HCT116 (cell line): ENCODE results near the gene AOAH. TPM values are rescaled to one million over a fixed set of nuclear protein-coding genes. Genes with fewer than 3 reads are reported as not detected.

Source experiments
- ATAC-seq: fragments of 200-7000 bp; cut with Tn5 transposase; 2 replicates; pipeline ENCODE4 v1.9.1; 2020; ENCODE audit warnings: mild to moderate bottlenecking, moderate library complexity
- BruUV-seq: library from RNA; stranded (reverse); fragments of 400-500 nt; replicated peaks from 2 replicates; lab custom pipeline; 2021; lab: Mats Ljungman, UMichigan
- CTCF ChIA-PET: fragments of 300-600 bp; sonication (Branson Sonifier 250); formaldehyde crosslinking; loops from one replicate; lab custom pipeline; 2021; ENCODE audit warnings: antibody characterized with exemption; lab: Charles Lee
- POLR2A ChIA-PET: fragments of 300-600, 350-600 bp; sonication (Branson Sonifier 250); formaldehyde crosslinking; loops from one replicate; lab custom pipeline; 2021; ENCODE audit warnings: antibody characterized with exemption; lab: Charles Lee
- RAD21 ChIA-PET, 2 experiments: fragments of 300-600 bp; sonication (Branson Sonifier 250); formaldehyde crosslinking; loops; one replicate each; lab custom pipeline; 2023; ENCODE audit warnings: low total read pairs in 2 of 2; ENCODE audit not compliant: uncharacterized antibody in 2 of 2, unreplicated experiment in 2 of 2, low non-redundant PET in 1 of 2; lab: Charles Lee
- DNase-seq: peaks from one replicate; pipeline ENCODE4 v3.0.0-alpha.2; 2010; ENCODE audit warnings: low read depth, low spot score
- H2AFZ ChIP-seq: fragments of 200-600 bp; shearing (Covaris generic), sonication (generic); 2 replicates; pipeline ENCODE4 v1.6.1; 2017; ENCODE audit warnings: low read depth, mixed run types, mixed read lengths, antibody characterized with exemption, low read length; ENCODE audit not compliant: poor library complexity, severe bottlenecking
- H3K27ac ChIP-seq: 2 replicates; pipeline ENCODE4 v1.5.1; 2012; ENCODE audit warnings: low read depth, low read length
- H3K27me3 ChIP-seq: fragments of 200-600 bp; sonication (generic); 2 replicates; pipeline ENCODE4 v1.6.1; 2016; ENCODE audit warnings: mixed run types, low read length, mixed read lengths; ENCODE audit not compliant: insufficient read depth
- H3K36me3 ChIP-seq, 2 experiments: fragments of 200-500 bp in 1 of 2; fragments of 200-600 bp in 1 of 2; sonication (Bioruptor generic) in 1 of 2; sonication (generic) in 1 of 2; 2 replicates each; pipeline versions ENCODE4 v1.5.1 to v1.6.1; 2014 to 2016; ENCODE audit warnings: low read length in 2 of 2, inconsistent platforms in 1 of 2, mixed read lengths in 1 of 2, mixed run types in 1 of 2; ENCODE audit not compliant: insufficient read depth in 2 of 2, control insufficient read depth in 1 of 2
- H3K4me1 ChIP-seq, 2 experiments: fragments of 200-600 bp in 1 of 2; sonication (generic) in 1 of 2; 2 replicates each; pipeline versions ENCODE4 v1.5.1 to v1.6.1; 2012 to 2017; ENCODE audit warnings: low read length in 2 of 2, inconsistent platforms in 1 of 2, mild to moderate bottlenecking in 1 of 2, mixed read lengths in 1 of 2, mixed run types in 1 of 2, moderate library complexity in 1 of 2; ENCODE audit not compliant: insufficient read depth in 2 of 2, control insufficient read depth in 1 of 2
- H3K4me2 ChIP-seq: fragments of 200-600 bp; sonication (generic); 2 replicates; pipeline ENCODE4 v1.6.1; 2017; ENCODE audit warnings: mixed run types, low read length, mixed read lengths
- H3K4me3 ChIP-seq, 2 experiments: fragments of 200-600 bp in 1 of 2; sonication (generic) in 1 of 2; replicated peaks in 1 of 2; 2 replicates each; pipeline ENCODE4 v1.5.1; 2011 to 2016; ENCODE audit warnings: low read length in 2 of 2, control low read depth in 1 of 2, low read depth in 1 of 2, mild to moderate bottlenecking in 1 of 2, mixed read lengths in 1 of 2, mixed run types in 1 of 2
- H3K79me2 ChIP-seq: fragments of 200-600 bp; sonication (generic); 2 replicates; pipeline ENCODE4 v1.6.1; 2017; ENCODE audit warnings: mild to moderate bottlenecking, mixed run types, low read length, moderate library complexity, mixed read lengths; ENCODE audit not compliant: insufficient read depth
- H3K9ac ChIP-seq: fragments of 200-600 bp; sonication (generic); 2 replicates; pipeline ENCODE4 v1.6.1; 2016; ENCODE audit warnings: low read length, mixed read lengths
- H3K9me2 ChIP-seq: fragments of 200-600 bp; sonication (generic), shearing (Covaris generic); 2 replicates; pipeline ENCODE4 v1.6.1; 2017; ENCODE audit warnings: mixed run types, mild to moderate bottlenecking, moderate library complexity; ENCODE audit not compliant: insufficient read depth
- H3K9me3 ChIP-seq, 2 experiments: fragments of 200-500 bp in 1 of 2; fragments of 200-600 bp in 1 of 2; sonication (Bioruptor generic) in 1 of 2; sonication (generic) in 1 of 2; 2 replicates each; pipeline ENCODE4 v1.6.1; 2014 to 2017; ENCODE audit warnings: low read length in 2 of 2, mixed read lengths in 2 of 2, inconsistent platforms in 1 of 2, low read depth in 1 of 2, mild to moderate bottlenecking in 1 of 2, mixed run types in 1 of 2, moderate library complexity in 1 of 2; ENCODE audit not compliant: control insufficient read depth in 1 of 2, insufficient read depth in 1 of 2
- H4K20me1 ChIP-seq: fragments of 200-600 bp; sonication (generic), shearing (Covaris generic); 2 replicates; pipeline ENCODE4 v1.6.1; 2017; ENCODE audit warnings: mixed run types, mild to moderate bottlenecking, moderate library complexity; ENCODE audit not compliant: insufficient read depth
- EGR1 ChIP-seq: IDR thresholded peaks from 2 replicates; pipeline ENCODE4 v1.6.1; 2012; ENCODE audit warnings: low read depth
- EZH2phosphoT487 ChIP-seq: fragments of 200-600 bp; IDR thresholded peaks from 2 replicates; pipeline ENCODE4 v1.6.1; 2018; ENCODE audit warnings: antibody characterized with exemption, borderline replicate concordance
- FOSL1 ChIP-seq: IDR thresholded peaks from 2 replicates; pipeline ENCODE4 v1.6.1; 2012; ENCODE audit warnings: low read depth
- JUND ChIP-seq: IDR thresholded peaks from 2 replicates; pipeline ENCODE4 v1.6.1; 2012
- SP1 ChIP-seq: IDR thresholded peaks from 2 replicates; pipeline ENCODE4 v1.6.1; 2012; ENCODE audit warnings: low read depth
- TCF7L2 ChIP-seq: IDR thresholded peaks from 2 replicates; pipeline ENCODE4 v1.7.0; 2011; ENCODE audit warnings: borderline replicate concordance, inconsistent platforms; ENCODE audit not compliant: insufficient read depth, insufficient read length; ENCODE audit errors: extremely low read depth
- ZBTB33 ChIP-seq: IDR thresholded peaks from 2 replicates; pipeline ENCODE4 v1.6.1; 2011; ENCODE audit warnings: mild to moderate bottlenecking, low read length, moderate library complexity; ENCODE audit not compliant: insufficient replicate concordance; ENCODE audit errors: extremely low read depth
- intact Hi-C: fragments of 100-400 bp; cut with micrococcal nuclease; formaldehyde crosslinking; loops from 2 replicates; pipeline ENCODE4 v1.10.0; 2022
- total RNA-seq: library from RNA; stranded (reverse); gene quantifications from one replicate; pipeline ENCODE4 v1.2.1, GENCODE V29; 2021; ENCODE audit not compliant: unreplicated experiment

AOAH gene
- total RNA-seq, 1 experiment from 2014 or later: 1.1 TPM

- H3K4me1 ChIP-seq: peaks cover 0 to 9% of the 10 kb centered on the region in 2 experiments; a peak in 2 of 4 replicates
- no peak overlapping the region for H2AFZ ChIP-seq
- H3K4me3 ChIP-seq: no peak overlapping the region
- no peak for TF ChIP-seq TCF7L2
- no peak for TF ChIP-seq ZBTB33
- H3K36me3 ChIP-seq: no peaks in the 10 kb centered on the region
- intact Hi-C loops: no loop called here
- CTCF ChIA-PET: interaction anchor here (0.6 kb wide), 1 partner anchor 19 kb away, joined by 3 read pairs; no protein-coding TSS in a partner anchor
- no TSS peak for BruUV-seq
- no peak overlapping the region for H3K4me2 ChIP-seq
- no peaks in the 10 kb centered on the region for H4K20me1 ChIP-seq
- no peaks in the 10 kb centered on the region for H3K27me3 ChIP-seq
- DNase-seq (no peak), ATAC-seq (no peak)
- no peaks in the 10 kb centered on the region for H3K9me3 ChIP-seq
- RAD21 ChIA-PET: no interaction called here
- H3K9me2 ChIP-seq: no peaks in the 10 kb centered on the region
- no peak overlapping the region for H3K27ac ChIP-seq
- H3K79me2 ChIP-seq: no peaks in the 10 kb centered on the region
- no peak overlapping the region for H3K9ac ChIP-seq
- POLR2A ChIA-PET: no interaction called here
These were observed 34.3 kb downstream of the AOAH start for GRCh38 chr7:36690041-36690440.

- POLR2A ChIA-PET: no interaction called here
- TF ChIP-seq EGR1 (no peak), EZH2phosphoT487 (no peak), SP1 (0 out of 2 replicates have a peak, but pooled peaks have one; percentile 38), JUND (peak; percentile 55), FOSL1 (peak; percentile 68)
- Histone ChIP-seq H3K9me2 (no peaks in the 10 kb centered on the region), H3K4me2 (peak overlapping the region; percentile 29), H3K36me3 (no peaks in the 10 kb centered on the region), H3K9me3 (no peaks in the 10 kb centered on the region), H3K9ac (no peak overlapping the region), H3K4me1 (peaks cover 0 to 9% of the 10 kb centered on the region in 2 experiments; a peak in 2 of 4 replicates), H3K27me3 (no peaks in the 10 kb centered on the region), H3K79me2 (no peaks in the 10 kb centered on the region), H4K20me1 (no peaks in the 10 kb centered on the region), H2AFZ (no peak overlapping the region), H3K27ac (no peak overlapping the region), H3K4me3 (no peak overlapping the region)
- DNase-seq: peak; percentile 19
- RAD21 ChIA-PET: no interaction called here
- CTCF ChIA-PET: no interaction called here
- intact Hi-C loops: no loop called here
- no TSS peak for BruUV-seq
- peak; percentile 38; the same call in 1 of the 2 replicates for ATAC-seq
These were observed 37.8 kb downstream of the AOAH start for GRCh38 chr7:36686499-36686898.
